GM19193 (cell line): ENCODE data around the gene SMAD3.

Experiments
- POLR2A ChIP-seq: IDR thresholded peaks from 4 replicates; pipeline ENCODE4 v1.6.1; 2011; ENCODE audit not compliant: insufficient read depth, insufficient read length; ENCODE audit errors: extremely low read depth

Gene SMAD3

GRCh38 chr15:67110958-67111864 is 45.8 kb downstream of the SMAD3 start:
- no peak for TF ChIP-seq POLR2A

GRCh38 chr15:67114046-67114445 is 48.6 kb downstream of the SMAD3 start:
- no peak for TF ChIP-seq POLR2A

GRCh38 chr15:67114846-67115585 is 49.6 kb downstream of the SMAD3 start:
- no peak for TF ChIP-seq POLR2A

GRCh38 chr15:67115586-67115969 is 50.2 kb downstream of the SMAD3 start:
- TF ChIP-seq POLR2A = no peak

GRCh38 chr15:67116742-67117141 is 51.3 kb downstream of the SMAD3 start:
- TF ChIP-seq POLR2A = no peak

GRCh38 chr15:67117370-67117769 is 52.0 kb downstream of the SMAD3 start:
- no peak for TF ChIP-seq POLR2A

- no peak for TF ChIP-seq POLR2A
Observed at GRCh38 chr15:67118808-67119207, 53.4 kb downstream of the SMAD3 start.

- no peak for TF ChIP-seq POLR2A
Observed at GRCh38 chr15:67119238-67119846, 53.9 kb downstream of the SMAD3 start.

GRCh38 chr15:67120009-67120838 is 54.8 kb downstream of the SMAD3 start:
- TF ChIP-seq POLR2A = no peak

- peak; percentile 50 for TF ChIP-seq POLR2A
Observed at GRCh38 chr15:67120839-67121643, 55.6 kb downstream of the SMAD3 start.

- no peak for TF ChIP-seq POLR2A
Observed at GRCh38 chr15:67121644-67122605, 56.5 kb downstream of the SMAD3 start.

GRCh38 chr15:67124111-67124510 is 58.7 kb downstream of the SMAD3 start:
- TF ChIP-seq POLR2A = no peak
